NB4 (cell line): ENCODE measurements around the gene WFS1.

ENCODE experiments used
- CTCF ChIP-seq: IDR thresholded peaks from one replicate; pipeline ENCODE4 v1.5.1; 2012; ENCODE audit warnings: low read depth, low read length
- POLR2A ChIP-seq: IDR thresholded peaks from 2 replicates; pipeline ENCODE4 v1.6.1; 2011; ENCODE audit warnings: mild to moderate bottlenecking; ENCODE audit not compliant: insufficient read length; ENCODE audit errors: extremely low read depth

GRCh38 chr4:6222761-6223292, 46.8 kb upstream of the WFS1 start:
- TF ChIP-seq CTCF, result no peak
- TF ChIP-seq POLR2A, result no peak
